ELR (cell line): ENCODE results near the gene METTL9.
A peak's percentile ranks its signal among the peaks of the same experiment; 100 is the strongest.
"Not testable (repeated sequence)": the region's sequence is repeated elsewhere in the genome, so short reads cannot be mapped to it uniquely, and the experiment has no call there.

Source experiments
- DNase-seq: peaks from one replicate; pipeline ENCODE4 v3.0.0-alpha.2; 2015; ENCODE audit warnings: low read depth

The METTL9 gene

DNA sequence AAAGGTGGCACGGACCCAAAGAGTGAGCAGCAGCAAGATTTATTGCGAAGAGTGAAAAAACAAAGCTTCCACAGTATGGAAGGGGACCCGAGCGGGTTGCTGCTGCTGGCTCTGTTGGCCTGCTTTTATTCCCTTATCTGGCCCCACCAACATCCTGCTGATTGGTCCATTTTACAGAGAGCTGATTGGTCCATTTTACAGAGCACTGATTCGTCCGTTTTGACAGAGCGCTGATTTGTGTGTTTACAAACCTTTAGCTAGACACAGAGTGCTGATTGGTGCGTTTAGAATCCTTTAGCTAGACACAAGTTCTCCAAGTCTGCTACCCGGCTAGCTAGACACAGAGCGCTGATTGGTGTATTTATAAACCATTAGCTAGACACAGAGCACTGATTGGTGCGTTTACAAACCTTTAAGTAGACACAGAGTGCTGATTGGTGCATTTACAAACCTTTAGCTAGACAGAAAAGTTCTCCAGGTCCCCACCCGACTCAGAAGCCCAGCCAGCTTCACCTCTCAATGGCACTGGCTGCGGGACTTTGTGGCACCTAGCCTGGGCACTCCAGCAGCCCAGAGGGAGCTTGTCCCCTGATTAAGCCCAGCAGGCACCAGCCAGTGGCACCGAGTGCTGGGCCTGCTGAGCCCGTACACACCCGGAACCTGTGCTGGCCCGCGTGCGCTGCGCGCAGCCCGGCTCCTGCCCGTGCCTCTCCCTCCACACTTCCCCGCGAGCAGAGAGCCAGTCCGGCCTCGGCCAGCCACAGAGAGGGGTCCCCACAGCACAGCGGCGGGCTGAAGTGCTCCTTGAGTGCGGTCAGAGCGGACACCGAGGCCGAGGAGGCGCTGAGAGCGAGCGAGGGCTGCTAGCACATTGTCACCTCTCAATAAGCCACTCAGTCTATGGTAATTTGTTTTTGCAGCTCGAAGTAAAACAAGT is 37.9 kb downstream of the METTL9 start:
- no peak for DNase-seq

DNA sequence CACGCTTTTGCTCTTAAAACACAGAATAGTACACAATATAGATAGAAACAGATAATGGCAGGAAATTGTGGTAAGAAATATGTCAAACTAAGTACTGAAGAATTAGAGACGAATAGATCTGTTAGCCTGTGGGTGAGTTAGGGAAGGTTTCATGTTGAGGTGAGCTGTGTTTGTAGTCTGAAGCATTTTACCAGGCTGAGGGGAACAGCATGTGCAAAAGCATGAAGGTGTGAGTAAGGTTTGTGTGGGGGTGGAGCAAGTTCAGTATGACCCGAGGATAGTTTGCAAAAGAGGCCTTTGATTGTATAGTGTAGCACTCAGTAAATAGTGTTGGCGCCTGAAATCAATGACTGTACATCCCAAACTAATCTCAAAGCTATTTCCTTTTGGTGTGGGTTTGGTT is 39.2 kb downstream of the METTL9 start:
- peak; percentile 88 for DNase-seq

DNA sequence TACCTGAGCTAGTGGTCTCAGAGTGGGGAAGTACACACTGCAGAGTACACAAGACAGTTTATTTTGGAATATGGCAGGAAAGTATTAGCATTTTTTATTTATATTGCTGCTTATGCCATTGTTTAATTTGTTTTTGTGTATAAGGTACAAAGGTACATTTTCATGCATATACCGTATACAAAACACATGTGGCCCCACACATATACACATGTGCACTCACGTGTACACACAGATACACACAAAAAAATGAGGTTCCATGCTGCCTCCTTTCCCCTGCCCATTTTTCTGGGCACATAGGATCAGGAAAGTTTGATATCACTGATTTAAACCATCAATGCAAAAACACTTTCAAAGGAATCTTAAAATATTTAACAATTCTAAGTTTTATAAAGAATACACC is 40.1 kb downstream of the METTL9 start:
- no peak for DNase-seq

DNA sequence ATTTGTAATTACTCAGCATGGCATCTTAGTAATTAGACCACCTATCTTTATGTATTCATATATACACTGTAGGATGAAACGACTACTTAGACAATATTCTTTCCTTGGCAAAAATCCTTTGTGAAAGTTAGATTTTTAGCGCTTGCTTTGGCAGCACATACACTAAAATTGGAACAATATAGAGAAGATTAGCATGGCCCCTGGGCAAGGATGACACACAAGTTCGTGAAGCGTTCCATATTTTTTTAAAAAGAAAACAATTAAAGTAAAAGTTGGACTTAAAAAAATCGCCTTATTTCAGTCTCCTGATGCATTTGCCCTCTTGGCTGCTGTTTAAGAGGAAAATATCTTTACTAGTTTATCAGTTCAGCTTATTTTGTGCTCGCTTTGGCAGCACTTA is 42.5 kb downstream of the METTL9 start:
- no peak for DNase-seq

DNA sequence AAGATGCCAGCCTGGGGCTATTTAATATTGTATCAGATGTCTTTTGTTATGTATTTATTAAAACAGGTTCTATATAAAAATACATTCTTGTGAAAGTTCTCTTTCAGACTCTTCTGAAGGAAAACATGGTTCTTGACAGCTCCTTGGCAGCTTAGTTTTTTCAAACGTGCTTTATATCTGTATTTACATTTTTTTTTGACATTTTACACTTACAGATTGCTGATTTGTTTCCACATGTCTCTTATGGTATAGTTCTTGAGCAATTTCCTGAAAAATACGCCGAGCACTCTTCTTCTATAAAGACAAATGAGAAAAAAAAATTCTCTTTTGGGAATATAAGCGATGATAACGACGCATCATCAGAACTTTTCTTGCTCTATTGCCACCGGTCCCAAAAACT is 43.5 kb downstream of the METTL9 start:
- DNase-seq, result no peak

DNA sequence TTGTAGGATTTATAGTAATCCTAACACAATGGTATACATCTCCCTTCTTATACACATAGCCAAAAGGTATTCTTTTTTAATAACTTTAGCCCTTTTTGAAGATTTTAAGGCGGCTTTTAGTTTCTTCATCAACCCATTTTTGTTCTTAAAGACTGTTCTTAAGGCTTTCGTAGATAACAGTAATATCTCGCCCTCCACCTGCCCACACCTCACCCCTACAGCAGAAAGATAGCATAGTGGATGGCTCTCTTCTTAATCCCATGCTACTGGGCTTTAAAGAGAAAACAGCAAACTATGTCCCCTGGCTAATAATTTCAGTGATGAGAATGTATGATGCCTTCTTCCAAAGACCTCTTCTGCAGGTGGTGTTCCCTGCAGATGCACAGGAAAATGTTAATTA is 44.4 kb downstream of the METTL9 start:
- no peak for DNase-seq

DNA sequence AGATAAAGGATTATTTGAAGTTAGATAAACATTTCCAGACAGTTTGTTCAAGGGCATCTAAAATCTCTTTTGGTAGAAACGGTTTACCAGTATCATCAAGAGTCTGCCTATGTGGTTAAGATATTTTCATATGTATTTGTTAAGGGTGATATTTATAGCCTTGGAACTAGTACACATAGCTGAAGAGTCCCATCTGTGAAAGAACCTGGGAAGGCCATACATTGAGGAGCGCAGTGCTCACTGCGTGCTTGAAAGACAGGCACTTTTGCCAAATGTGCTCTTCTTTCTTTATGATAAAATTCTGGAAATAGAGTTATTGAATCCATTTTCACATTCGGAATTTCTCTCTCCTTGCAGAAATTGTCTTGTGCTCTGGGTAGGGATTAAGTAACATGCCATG is 45.3 kb downstream of the METTL9 start:
- no peak for DNase-seq

DNA sequence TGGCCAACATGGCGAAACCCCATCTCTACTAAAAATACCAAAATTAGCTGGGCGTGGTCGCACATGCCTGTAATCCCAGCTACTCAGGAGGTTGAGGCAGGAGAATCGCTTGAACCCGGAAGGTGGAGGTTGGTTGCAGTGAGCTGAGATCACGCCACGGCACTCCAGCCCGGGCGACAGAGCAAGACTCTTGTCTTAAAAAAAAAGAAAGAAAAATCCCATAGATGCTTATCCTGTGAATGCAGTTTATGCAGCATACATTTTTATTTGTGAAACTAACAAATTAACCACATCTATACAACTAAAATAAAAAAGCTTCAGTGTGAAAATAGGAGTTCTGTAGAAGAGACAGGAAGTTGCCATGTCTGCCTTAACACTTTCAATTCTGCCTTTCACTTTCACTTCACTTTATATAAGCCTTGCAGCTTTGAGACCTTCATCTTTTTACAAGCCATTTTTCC is 45.9 kb downstream of the METTL9 start:
- no peak for DNase-seq

DNA sequence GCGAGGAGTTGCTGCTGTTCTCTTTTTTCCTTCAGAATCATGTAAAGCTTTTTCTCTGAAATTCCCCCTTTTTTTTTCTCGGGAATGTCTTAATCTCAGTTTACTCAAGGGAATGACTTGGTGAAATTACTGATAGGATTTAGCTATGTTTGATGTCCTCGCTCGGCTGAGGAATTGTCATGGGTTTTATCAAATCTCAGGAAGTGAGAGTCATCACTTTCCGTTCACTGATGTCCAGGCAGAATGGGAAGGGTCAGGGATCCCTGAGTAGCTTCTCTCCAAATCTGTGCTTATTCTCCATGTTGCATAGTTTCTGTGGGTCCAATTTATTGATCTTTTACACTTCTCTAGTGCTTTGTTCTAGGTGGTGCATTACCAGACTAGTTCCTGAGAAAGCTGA is 46.7 kb downstream of the METTL9 start:
- DNase-seq, result no peak

DNA sequence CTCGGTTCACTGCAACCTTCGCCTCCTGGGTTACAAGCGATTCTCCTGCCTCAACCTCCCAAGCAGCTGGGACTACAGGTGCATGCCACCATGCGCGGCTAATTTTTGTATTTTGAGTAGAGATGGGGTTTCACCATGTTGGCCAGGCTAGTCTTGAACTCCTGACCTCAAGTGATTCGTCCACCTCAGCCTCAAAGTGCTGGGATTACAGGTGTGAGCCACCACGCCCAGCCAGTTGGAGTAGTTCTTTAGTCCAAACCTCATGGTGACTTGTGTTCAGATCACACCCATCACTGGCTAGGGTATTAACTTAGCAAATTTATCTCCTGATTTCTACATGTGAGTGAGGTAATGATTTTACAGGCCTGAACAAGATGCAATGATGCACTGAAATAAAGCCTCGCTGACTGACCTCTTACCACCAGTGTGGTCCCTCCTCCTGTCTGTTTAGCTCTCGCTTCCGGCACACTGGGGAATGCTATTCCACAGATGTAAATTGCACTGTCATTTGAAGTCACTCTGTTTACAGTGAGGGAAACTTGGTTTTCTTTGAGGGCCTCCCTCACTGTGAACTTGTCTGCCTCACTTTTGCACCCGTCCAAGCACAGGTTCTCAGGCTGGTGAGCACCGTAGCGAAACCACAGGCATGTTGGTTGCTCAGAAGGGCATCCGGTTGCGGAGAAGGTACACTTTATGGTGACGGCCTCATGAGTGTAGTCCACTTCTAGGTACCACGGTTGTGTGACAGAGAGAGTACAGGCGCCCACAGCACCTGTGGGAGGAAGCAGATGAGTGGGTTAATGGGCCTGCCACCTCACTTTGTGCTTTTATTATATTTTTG is 47.6 kb downstream of the METTL9 start:
- no peak for DNase-seq

DNA sequence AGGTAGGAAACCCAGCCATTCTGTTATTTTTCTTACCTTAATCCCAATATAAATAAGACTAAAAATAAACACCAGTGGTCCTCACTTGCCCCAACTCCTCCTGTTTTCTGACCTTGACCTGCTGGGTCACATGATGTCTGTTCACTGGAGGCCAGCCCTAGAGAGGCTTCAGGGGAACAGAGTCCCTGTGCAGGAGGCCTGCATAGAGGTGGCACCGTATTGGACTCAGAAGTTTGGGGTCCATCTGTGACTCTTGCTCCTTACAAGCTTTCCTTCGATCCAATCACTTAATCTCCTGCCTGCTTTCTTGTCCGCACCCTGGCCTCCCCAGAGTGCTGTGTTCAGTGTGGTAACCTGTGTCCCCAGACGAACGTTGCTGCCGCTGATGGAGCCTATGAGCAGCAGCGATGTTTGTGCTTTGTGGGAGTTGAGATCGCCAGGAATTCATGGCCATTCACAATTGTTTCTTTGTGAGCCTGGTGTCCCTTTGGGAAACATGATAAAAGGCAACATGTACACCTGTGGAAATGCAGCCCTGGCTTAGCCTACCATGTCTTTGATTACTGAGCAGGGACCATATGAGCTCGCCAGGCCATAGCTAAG is 48.3 kb downstream of the METTL9 start:
- DNase-seq, result no peak

DNA sequence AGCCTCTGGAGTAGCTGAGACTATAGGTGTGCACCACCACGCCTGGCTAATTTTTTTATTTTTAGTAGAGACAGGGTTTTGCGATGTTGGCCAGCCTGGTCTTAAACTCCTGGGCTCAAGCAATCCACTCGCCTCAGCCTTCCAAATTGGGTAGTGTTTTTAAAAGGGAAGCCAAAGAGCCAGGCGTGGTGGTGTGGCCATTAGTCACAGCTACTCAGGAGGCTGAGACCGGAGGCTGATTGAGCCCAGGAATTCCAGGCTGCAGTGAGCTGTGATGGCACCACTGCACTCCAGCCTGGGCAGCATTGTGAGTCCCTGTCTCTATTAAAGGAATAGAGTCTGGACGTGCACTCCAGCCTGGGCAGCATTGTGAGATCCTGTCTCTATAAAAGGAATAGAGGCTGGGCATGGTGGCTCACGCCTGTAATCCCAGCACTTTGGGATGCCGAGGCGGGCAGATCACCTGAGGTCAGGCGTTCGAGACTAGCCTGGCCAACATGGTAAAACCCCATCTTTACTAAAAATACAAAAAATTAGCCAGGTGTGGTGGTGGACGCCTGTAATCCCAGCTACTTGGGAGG is 50.5 kb downstream of the METTL9 start:
- DNase-seq, result not testable (repeated sequence)

DNA sequence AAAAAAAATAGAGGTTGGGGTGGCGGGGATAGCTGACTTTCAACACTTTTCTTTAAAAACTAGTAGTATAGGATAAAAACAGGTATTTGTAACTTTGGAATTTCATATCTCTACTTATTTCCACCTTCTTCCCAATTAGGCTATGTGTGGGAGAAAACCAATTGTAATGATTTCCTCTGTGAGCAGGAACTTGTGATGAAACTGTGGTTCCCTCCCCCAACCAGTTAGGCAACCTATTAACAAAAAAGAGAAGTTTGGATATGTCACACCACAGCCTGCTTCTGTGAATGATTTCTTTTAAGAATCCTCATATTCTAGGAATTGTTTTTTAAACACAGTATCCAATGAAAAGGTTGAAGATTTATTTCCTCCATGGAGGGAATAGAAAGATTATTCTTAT is 51.1 kb downstream of the METTL9 start:
- no peak for DNase-seq

DNA sequence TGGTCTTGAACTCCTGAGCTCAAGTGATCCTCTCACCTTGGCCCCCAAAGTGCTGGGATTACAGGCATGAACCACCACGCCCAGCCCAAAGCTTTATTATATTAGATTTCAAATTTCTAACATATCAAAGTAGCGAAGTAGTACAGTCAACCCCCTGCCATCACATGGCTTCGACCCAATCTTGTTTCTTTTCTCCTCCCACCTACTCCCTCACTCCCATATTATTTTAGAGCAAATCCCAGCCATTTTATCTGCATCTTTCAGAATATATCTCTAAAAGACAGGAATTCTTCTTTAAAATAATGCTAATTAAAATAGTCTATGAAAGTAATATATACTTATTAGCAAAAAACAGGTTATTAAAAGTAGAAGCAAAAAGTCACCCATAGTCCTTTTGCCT is 52.1 kb downstream of the METTL9 start:
- no peak for DNase-seq

DNA sequence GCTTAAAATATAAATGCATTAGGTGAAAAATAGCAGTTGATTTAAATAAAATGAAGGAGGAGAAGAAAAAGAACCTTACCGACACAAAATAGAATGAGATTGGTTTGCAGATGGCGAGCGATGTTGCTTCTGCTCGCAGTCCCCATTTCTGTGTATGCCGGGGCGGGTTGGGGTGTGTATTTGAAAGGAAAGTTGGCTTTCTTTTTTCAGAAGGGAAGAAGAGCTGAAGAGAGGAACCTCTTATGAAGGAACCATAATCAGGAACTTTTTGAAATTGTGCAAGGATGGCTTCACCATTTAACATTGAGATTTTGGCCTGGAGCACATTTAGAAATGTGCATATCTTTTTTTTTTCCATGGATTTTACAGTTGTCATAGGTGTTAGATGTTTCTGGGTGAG is 53.1 kb downstream of the METTL9 start, which contains the start of gene IGSF6:
Gene IGSF6 (minus strand): TSS at position 156 of the 400 bp plus-strand sequence. CDS start 10 bp downstream, at position 146.
- no peak for DNase-seq

DNA sequence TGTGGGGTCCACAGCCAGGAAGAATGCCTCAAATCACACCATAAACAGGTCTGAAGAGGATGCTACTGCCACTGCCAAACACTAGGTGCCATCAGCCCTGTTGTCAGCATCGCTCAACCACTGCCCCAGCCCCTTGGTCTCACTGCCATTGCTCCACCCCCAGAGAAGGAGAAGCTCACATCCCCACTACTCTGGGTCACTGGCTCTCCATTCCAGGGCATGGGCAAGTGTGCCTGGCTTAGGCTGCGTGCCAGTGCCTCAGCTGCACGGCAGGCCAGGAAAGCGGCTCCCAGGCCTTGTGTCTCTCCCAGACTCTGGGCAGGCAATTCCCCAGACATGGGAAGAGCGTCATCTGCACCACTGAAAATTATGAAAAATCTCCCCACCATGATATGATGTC is 54.2 kb downstream of the METTL9 start:
- DNase-seq, result no peak

DNA sequence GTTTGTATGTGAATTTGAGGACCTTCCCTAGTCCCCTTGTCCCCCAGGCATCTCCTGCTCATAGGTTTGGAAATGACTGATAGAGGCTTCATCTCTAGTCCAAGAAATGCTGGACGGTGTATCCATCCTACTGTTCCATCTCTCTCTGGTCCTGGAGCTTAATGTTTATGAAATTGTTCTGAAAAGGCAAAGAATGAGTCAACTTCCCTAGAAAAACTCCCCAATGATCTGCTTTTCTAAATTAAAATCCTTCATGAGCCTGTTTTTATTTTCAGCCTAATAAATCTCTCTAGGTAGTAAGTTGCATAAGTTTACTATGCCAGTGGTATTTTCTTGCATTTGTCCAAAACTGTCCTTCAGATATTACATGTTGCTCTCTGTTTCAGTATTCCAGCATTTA is 55.1 kb downstream of the METTL9 start:
- no peak for DNase-seq

DNA sequence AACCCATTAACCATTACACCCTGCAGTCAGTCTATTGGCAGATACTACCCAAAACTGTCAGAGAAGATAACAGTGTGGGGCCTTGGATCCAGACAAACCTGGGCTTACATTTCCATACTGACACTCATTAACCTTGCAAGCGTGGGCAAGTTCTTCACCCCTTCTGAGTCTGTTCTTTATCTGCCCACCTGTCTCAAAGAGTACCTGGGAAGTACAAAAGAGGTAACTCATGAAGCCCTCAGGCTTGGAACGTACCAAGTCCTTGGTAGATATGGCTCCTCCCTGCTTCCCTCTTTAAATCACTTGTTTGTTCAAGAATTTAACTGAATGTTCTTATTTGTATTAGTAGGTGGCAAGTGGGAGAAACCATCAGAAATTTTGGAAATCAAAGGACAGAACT is 55.5 kb downstream of the METTL9 start:
- no peak for DNase-seq

DNA sequence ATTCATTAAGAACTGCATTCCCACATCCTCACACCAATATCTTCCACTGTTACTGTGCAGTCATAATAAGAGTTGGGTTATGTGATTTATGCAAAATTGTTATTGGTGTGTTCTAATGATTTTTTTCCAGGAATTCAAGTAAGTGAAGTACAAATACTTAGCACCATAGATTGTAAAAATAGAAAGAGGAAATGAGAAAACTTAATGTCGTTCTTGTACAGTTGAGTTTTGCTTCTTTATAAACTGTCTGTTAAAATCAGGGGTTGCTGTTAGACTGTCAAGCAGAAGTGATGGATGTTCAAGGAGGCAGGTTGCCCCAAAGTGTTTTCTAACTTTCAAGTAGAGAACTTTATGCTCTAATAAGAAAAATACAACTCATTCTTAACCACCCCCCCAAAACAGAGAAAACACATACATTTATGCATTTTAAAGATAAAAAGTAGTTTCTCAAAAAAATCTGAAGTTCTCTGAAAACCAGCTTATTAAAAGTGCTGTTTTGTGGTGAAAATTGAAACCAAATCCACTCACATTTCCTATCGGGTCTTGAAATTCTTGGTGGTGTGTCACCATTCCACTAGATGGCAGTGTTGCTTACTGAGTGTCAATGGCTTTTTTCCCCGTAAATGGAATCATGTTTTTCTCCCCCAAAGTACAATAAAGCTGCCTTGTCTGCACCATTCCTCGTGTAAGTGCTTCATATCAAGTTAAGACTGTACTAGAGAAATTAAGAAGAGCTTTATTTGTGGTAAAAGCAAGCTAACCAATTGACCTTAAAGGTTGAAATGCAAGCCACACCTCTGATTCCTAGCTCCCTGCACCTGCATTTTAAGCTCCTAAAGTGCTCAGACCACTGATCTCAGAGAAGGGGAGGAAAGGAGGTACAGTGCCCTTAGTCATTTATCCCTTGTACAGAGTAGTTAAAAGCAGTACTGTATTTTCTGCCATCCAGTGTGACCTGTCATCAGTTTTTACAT is 57.7 kb downstream of the METTL9 start:
- DNase-seq, result peak; percentile 66

DNA sequence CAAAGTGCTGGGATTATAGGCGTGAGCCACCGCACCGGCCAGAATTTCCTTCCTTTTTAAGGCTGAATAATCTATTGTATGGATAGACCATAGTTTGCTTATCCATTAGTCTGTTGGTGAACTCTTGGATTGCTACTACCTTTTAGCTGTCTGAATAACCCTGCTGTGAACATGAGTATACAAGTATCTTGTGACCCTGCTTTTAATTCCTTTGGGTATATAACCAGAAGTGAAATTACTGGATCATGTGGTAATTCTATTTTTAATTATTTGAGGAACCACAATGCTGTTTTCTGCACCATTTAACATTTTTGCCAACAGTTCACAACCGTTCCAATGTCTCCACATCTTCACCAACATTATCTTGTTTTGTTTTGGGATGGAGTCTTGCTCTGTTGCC is 59.7 kb downstream of the METTL9 start:
- DNase-seq, result no peak
